OCI-LY3 (cell line): ENCODE data around the gene FBXO8.
"Not testable (repeated sequence)": the region's sequence is repeated elsewhere in the genome, so short reads cannot be mapped to it uniquely, and the experiment has no call there.

Experiments
- H2AFZ ChIP-seq: fragments of 200-600, 300-600 bp; shearing (Covaris generic); 2 replicates; pipeline ENCODE4 v1.6.0; 2014; ENCODE audit warnings: antibody characterized with exemption, low read depth, low read length
- H3K27ac ChIP-seq: fragments of 200-600, 300-600 bp; sonication (generic); 2 replicates; pipeline ENCODE4 v1.5.1; 2014; ENCODE audit warnings: mild to moderate bottlenecking, low read length, moderate library complexity, mixed read lengths
- H3K27me3 ChIP-seq: fragments of 200-600, 300-600 bp; sonication (generic); 2 replicates; pipeline ENCODE4 v1.6.1; 2014; ENCODE audit warnings: low read depth, low read length, mixed read lengths
- H3K36me3 ChIP-seq: fragments of 200-600, 300-600 bp; sonication (generic); replicated peaks from 2 replicates; pipeline ENCODE3; 2014; ENCODE audit warnings: low read depth, low read length, mixed read lengths
- H3K4me1 ChIP-seq: fragments of 300-600, 200-600 bp; sonication (generic); 2 replicates; pipeline ENCODE4 v1.6.1; 2014; ENCODE audit warnings: low read length, mixed read lengths
- H3K4me2 ChIP-seq: fragments of 200-600, 300-600 bp; sonication (generic); 2 replicates; pipeline ENCODE4 v1.6.1; 2014; ENCODE audit warnings: low read length, mixed read lengths
- H3K4me3 ChIP-seq: fragments of 300-600, 200-600 bp; sonication (generic); 2 replicates; pipeline ENCODE4 v1.5.1; 2014; ENCODE audit warnings: antibody characterized with exemption, mild to moderate bottlenecking, low read length, moderate library complexity
- H3K79me2 ChIP-seq: fragments of 300-600, 200-600 bp; shearing (Covaris generic); 2 replicates; pipeline ENCODE4 v1.6.1; 2014; ENCODE audit warnings: mild to moderate bottlenecking, low read length, mixed read lengths
- H3K9ac ChIP-seq: fragments of 300-600, 200-600 bp; shearing (Covaris generic); 2 replicates; pipeline ENCODE4 v1.6.0; 2014; ENCODE audit warnings: mild to moderate bottlenecking, low read length, moderate library complexity
- H3K9me3 ChIP-seq: fragments of 200-600, 300-600 bp; shearing (Covaris generic); 2 replicates; pipeline ENCODE4 v1.6.1; 2014; ENCODE audit warnings: low read length, mixed read lengths; ENCODE audit not compliant: insufficient read depth
- H4K20me1 ChIP-seq: fragments of 200-600, 300-600 bp; sonication (generic); 2 replicates; pipeline ENCODE4 v1.6.1; 2016; ENCODE audit warnings: low read length, mixed read lengths; ENCODE audit not compliant: insufficient read depth
- CTCF ChIP-seq: fragments of 200-600, 300-600 bp; sonication (generic); IDR thresholded peaks from 2 replicates; pipeline ENCODE4 v1.5.1; 2014; ENCODE audit warnings: antibody characterized with exemption, low read length, low read depth
- EZH2phosphoT487 ChIP-seq: fragments of 200-600 bp; shearing (Covaris generic); IDR thresholded peaks from 2 replicates; pipeline ENCODE4 v1.6.1; 2018; ENCODE audit warnings: antibody characterized with exemption, mixed run types, low read depth

FBXO8 gene

GRCh38 chr4:174266416-174266815 lies 17.1 kb downstream of the FBXO8 start:
- TF ChIP-seq CTCF, result no peak
- no peak for TF ChIP-seq EZH2phosphoT487
- H4K20me1 ChIP-seq, result no peaks in the 10 kb centered on the region
- peak overlapping the region; percentile 70 for H3K4me2 ChIP-seq
- H3K79me2 ChIP-seq, result peaks cover 6% of the 10 kb centered on the region; the same call in 1 of the 2 replicates
- 0 out of 2 replicates have a peak overlapping the region, but pooled peaks have one; percentile 2 for H3K9ac ChIP-seq
- H3K27me3 ChIP-seq, result no peaks in the 10 kb centered on the region
- no peaks in the 10 kb centered on the region for H3K9me3 ChIP-seq
- H2AFZ ChIP-seq, result no peak overlapping the region
- H3K27ac ChIP-seq, result peak overlapping the region; percentile 61
- no peaks in the 10 kb centered on the region for H3K36me3 ChIP-seq
- H3K4me3 ChIP-seq, result peak overlapping the region; percentile 65
- peaks cover 58% of the 10 kb centered on the region for H3K4me1 ChIP-seq

GRCh38 chr4:174265916-174266315 lies 17.6 kb downstream of the FBXO8 start:
- Histone ChIP-seq H3K27me3 (no peaks in the 10 kb centered on the region), H3K36me3 (no peaks in the 10 kb centered on the region), H3K4me3 (peak overlapping the region; percentile 65), H3K9ac (0 out of 2 replicates have a peak overlapping the region, but pooled peaks have one; percentile 2), H2AFZ (no peak overlapping the region), H4K20me1 (no peaks in the 10 kb centered on the region), H3K9me3 (no peaks in the 10 kb centered on the region), H3K27ac (peak overlapping the region; percentile 61), H3K4me1 (peaks cover 62% of the 10 kb centered on the region), H3K4me2 (peak overlapping the region; percentile 70), H3K79me2 (peaks cover 6% of the 10 kb centered on the region; the same call in 1 of the 2 replicates)
- TF ChIP-seq CTCF, result no peak
- TF ChIP-seq EZH2phosphoT487, result no peak

GRCh38 chr4:174263445-174263736 lies 20.1 kb downstream of the FBXO8 start:
- TF ChIP-seq CTCF (no peak), EZH2phosphoT487 (no peak)
- 0 out of 2 replicates have a peak overlapping the region, but pooled peaks have one; percentile 11 for H3K9ac ChIP-seq
- H3K27ac ChIP-seq, result no peak overlapping the region
- peak overlapping the region; percentile 15; the same call in 1 of the 2 replicates for H3K4me3 ChIP-seq
- H3K4me1 ChIP-seq, result peaks cover 76% of the 10 kb centered on the region
- H3K36me3 ChIP-seq, result no peaks in the 10 kb centered on the region
- peaks cover 6% of the 10 kb centered on the region; the same call in 1 of the 2 replicates for H3K79me2 ChIP-seq
- no peak overlapping the region for H2AFZ ChIP-seq
- no peaks in the 10 kb centered on the region for H3K9me3 ChIP-seq
- H4K20me1 ChIP-seq, result no peaks in the 10 kb centered on the region
- H3K4me2 ChIP-seq, result peak overlapping the region; percentile 41
- H3K27me3 ChIP-seq, result no peaks in the 10 kb centered on the region

GRCh38 chr4:174262624-174263444 lies 20.6 kb downstream of the FBXO8 start:
- Histone ChIP-seq H3K9me3 (no peaks in the 10 kb centered on the region), H3K4me3 (peak overlapping the region; percentile 15; the same call in 1 of the 2 replicates), H3K36me3 (no peaks in the 10 kb centered on the region), H3K27me3 (no peaks in the 10 kb centered on the region), H4K20me1 (no peaks in the 10 kb centered on the region), H3K79me2 (peaks cover 6% of the 10 kb centered on the region; the same call in 1 of the 2 replicates), H3K4me1 (peaks cover 76% of the 10 kb centered on the region), H3K9ac (0 out of 2 replicates have a peak overlapping the region, but pooled peaks have one; percentile 11), H3K4me2 (peak overlapping the region; percentile 41), H2AFZ (no peak overlapping the region), H3K27ac (0 out of 2 replicates have a peak overlapping the region, but pooled peaks have one; percentile 2)
- TF ChIP-seq EZH2phosphoT487 (no peak), CTCF (no peak)

GRCh38 chr4:174261432-174261831 lies 22.0 kb downstream of the FBXO8 start:
- H2AFZ ChIP-seq, H3K36me3 ChIP-seq, H3K27me3 ChIP-seq, H4K20me1 ChIP-seq, H3K79me2 ChIP-seq, H3K9me3 ChIP-seq: not testable (repeated sequence)
- H3K4me2 ChIP-seq, result peak overlapping the region; percentile 63
- peak overlapping the region; percentile 53 for H3K27ac ChIP-seq
- peak overlapping the region; percentile 23; the same call in 1 of the 2 replicates for H3K9ac ChIP-seq
- H3K4me1 ChIP-seq, result peaks cover 67% of the 10 kb centered on the region
- peak overlapping the region; percentile 43 for H3K4me3 ChIP-seq
